Measurements from ENCODE around the gene UNC80. TPM values are rescaled to one million over a fixed set of nuclear protein-coding genes. Genes with fewer than 3 reads are reported as not detected.

Gene UNC80
- total RNA-seq, 4 donors from 2014 or later: under 0.01 to 0.17 (median 0.09) TPM

GRCh38 chr2:209872675-209873074 lies 101.0 kb downstream of the UNC80 start:
- Histone ChIP-seq H3K27ac (replicated peaks in 1 of 4) (no peak overlapping the region), H3K4me3 (peak overlapping the region in 1 of 4 donors; percentile 8), H3K27me3 (no peaks in the 10 kb centered on the region), H3K4me1 (peaks cover 0 to 9% (median 3%) of the 10 kb centered on the region in 4 donors), H3K36me3 (no peaks in the 10 kb centered on the region), H3K9me3 (no peaks in the 10 kb centered on the region)
- DNase-seq (ENCODE audit: extremely low spot score): no peak
- TF ChIP-seq EP300 (IDR thresholded peaks at IDR 0.05): no peak
- peak in 1 of 2 donors; percentile 57 for TF ChIP-seq POLR2AphosphoS5 (IDR thresholded peaks at IDR 0.05)
- 70% methylated on average over 9 of the region's 9 CpGs for WGBS
- intact Hi-C loops (cut with DNase I): no loop called here

DNA sequence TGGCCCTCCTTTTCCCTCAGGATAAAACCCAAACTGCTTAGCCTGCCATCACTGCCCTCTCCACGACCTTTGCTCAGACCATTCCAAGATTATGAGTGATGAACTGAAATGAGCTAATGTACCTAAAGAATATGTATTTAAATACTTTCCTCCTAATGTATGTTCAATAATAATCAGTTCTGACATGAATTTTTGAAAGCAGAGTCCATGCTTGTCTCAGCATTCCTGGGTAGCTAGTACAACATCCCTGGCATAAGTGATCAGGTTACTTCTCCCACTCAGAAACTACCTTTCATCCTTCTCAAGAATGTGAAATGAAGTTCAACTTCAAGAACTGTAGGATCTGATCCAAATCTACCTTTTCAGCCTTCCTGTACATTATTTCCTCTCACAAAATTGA lies 103.6 kb downstream of the UNC80 start:
- DNase-seq (ENCODE audit: extremely low spot score): no peak
- 85% methylated on average over 1 of the region's 1 CpG for WGBS
- TF ChIP-seq EP300 (IDR thresholded peaks at IDR 0.05): no peak
- no peak for TF ChIP-seq POLR2A (IDR thresholded peaks at IDR 0.05; ENCODE audit: low read depth)
- no peak for TF ChIP-seq CTCF (IDR thresholded peaks at IDR 0.05)
- TF ChIP-seq POLR2AphosphoS5 (IDR thresholded peaks at IDR 0.05): no peak
- Histone ChIP-seq H3K27me3 (no peaks in the 10 kb centered on the region), H3K9me3 (no peaks in the 10 kb centered on the region), H3K36me3 (no peaks in the 10 kb centered on the region), H3K4me1 (peaks cover 0 to 9% (median 3%) of the 10 kb centered on the region in 4 donors), H3K27ac (replicated peaks in 1 of 4) (no peak overlapping the region), H3K4me3 (no peak overlapping the region)
- intact Hi-C loops (cut with DNase I): no loop called here

- H3K27ac ChIP-seq (replicated peaks in 1 of 4): no peak overlapping the region
- DNase-seq (ENCODE audit: extremely low spot score): no peak
- 19% methylated on average over 1 of the region's 1 CpG for WGBS
- H3K4me1 ChIP-seq: peaks cover 0 to 9% (median 3%) of the 10 kb centered on the region in 4 donors
- no peaks in the 10 kb centered on the region for H3K9me3 ChIP-seq
- TF ChIP-seq POLR2AphosphoS5 (IDR thresholded peaks at IDR 0.05): no peak
- TF ChIP-seq CTCF (IDR thresholded peaks at IDR 0.05): no peak
- TF ChIP-seq POLR2A (IDR thresholded peaks at IDR 0.05; ENCODE audit: low read depth): no peak
- TF ChIP-seq EP300 (IDR thresholded peaks at IDR 0.05): no peak
- H3K36me3 ChIP-seq: no peaks in the 10 kb centered on the region
- H3K27me3 ChIP-seq: no peaks in the 10 kb centered on the region
- intact Hi-C loops (cut with DNase I): no loop called here
- no peak overlapping the region for H3K4me3 ChIP-seq
Observed at GRCh38 chr2:209876211-209876610, 104.6 kb downstream of the UNC80 start.

DNA sequence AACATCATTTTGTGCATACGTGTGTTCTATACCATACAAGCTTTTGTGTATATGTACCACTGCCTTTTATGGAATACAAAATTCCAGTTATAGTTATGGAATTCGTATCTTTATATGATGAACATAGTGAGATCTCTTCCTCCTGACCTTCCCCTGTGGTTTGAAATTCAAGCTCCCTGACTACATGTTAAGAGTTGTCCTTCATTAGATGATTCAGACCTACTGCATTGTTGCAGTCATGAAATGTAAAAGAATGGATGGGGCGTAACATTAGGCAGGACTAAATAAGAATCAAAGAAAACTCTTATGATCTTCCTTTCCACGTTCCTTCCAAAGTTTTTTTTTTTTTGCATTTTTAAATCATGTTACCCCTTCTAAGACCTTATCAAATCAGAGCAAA lies 107.1 kb downstream of the UNC80 start:
- no peaks in the 10 kb centered on the region for H3K27me3 ChIP-seq
- no peak for DNase-seq (ENCODE audit: extremely low spot score)
- TF ChIP-seq POLR2AphosphoS5 (IDR thresholded peaks at IDR 0.05) (no peak), CTCF (IDR thresholded peaks at IDR 0.05) (no peak), EP300 (IDR thresholded peaks at IDR 0.05) (no peak), POLR2A (IDR thresholded peaks at IDR 0.05; ENCODE audit: low read depth) (no peak)
- peaks cover 0 to 9% (median 3%) of the 10 kb centered on the region in 4 donors for H3K4me1 ChIP-seq
- no peaks in the 10 kb centered on the region for H3K9me3 ChIP-seq
- H3K36me3 ChIP-seq: no peaks in the 10 kb centered on the region
- 85% methylated on average over 4 of the region's 4 CpGs for WGBS
- H3K27ac ChIP-seq (replicated peaks in 1 of 4): no peak overlapping the region
- no peak overlapping the region for H3K4me3 ChIP-seq
- intact Hi-C loops (cut with DNase I): no loop called here

GRCh38 chr2:209900638-209901037 lies 129.0 kb downstream of the UNC80 start:
- DNase-seq (ENCODE audit: extremely low spot score): no peak
- Histone ChIP-seq H3K9me3 (peaks cover 0 to 4% (median 0%) of the 10 kb centered on the region in 4 donors), H3K4me1 (no peaks in the 10 kb centered on the region), H3K4me3 (no peak overlapping the region), H3K36me3 (no peaks in the 10 kb centered on the region), H3K27me3 (no peaks in the 10 kb centered on the region), H3K27ac (replicated peaks in 1 of 4) (no peak overlapping the region)
- intact Hi-C loops (cut with DNase I): no loop called here
- WGBS: 78% methylated on average over 1 of the region's 1 CpG
- TF ChIP-seq POLR2A (IDR thresholded peaks at IDR 0.05; ENCODE audit: low read depth) (no peak), CTCF (IDR thresholded peaks at IDR 0.05) (no peak), POLR2AphosphoS5 (IDR thresholded peaks at IDR 0.05) (no peak)
